ENCODE data around the gene MYT1. TPM values are rescaled to one million over a fixed set of nuclear protein-coding genes. Genes with fewer than 3 reads are reported as not detected.
"Not testable (repeated sequence)": the region's sequence is repeated elsewhere in the genome, so short reads cannot be mapped to it uniquely, and the experiment has no call there.

Gene MYT1
- total RNA-seq, 1 donor from 2014 or later = 3.3 TPM

- Mint-ChIP-seq H3K4me1 (peaks cover 8% of the 10 kb centered on the region), H3K4me3 (no peak overlapping the region), H3K27me3 (peaks cover 5% of the 10 kb centered on the region), H3K36me3 (ENCODE audit: low read depth) (no peaks in the 10 kb centered on the region), H3K27ac (no peak overlapping the region), H3K9me3 (no peaks in the 10 kb centered on the region)
- ATAC-seq (ENCODE audit: low read depth) (no peak), DNase-seq (no peak)
- CTCF ChIA-PET = interaction anchor here (2.8 to 4.4 kb wide), 3 partner anchors 37 to 139 kb away, joined by 19 to 80 read pairs (median 57); partner anchors contain the start of genes LKAAEAR1, OPRL1, PRPF6 and RGS19
- POLR2A ChIA-PET = interaction anchor here (1.5 to 2.5 kb wide), 2 partner anchors 35 to 40 kb away, joined by 5 to 23 read pairs; partner anchors contain the start of genes LKAAEAR1, OPRL1 and RGS19
- intact Hi-C loops (cut with micrococcal nuclease) = no loop called here
- no peak for TF ChIP-seq CTCF (IDR thresholded peaks at IDR 0.05)
Observed at GRCh38 chr20:64119301-64119680, 45.0 kb upstream of the MYT1 start.

- Mint-ChIP-seq H3K9me3 (no peaks in the 10 kb centered on the region), H3K27ac (peak overlapping the region; percentile 78), H3K36me3 (ENCODE audit: low read depth) (no peaks in the 10 kb centered on the region), H3K27me3 (peaks cover 5% of the 10 kb centered on the region), H3K4me3 (peak overlapping the region; percentile 71), H3K4me1 (peaks cover 8% of the 10 kb centered on the region)
- no peak for TF ChIP-seq CTCF (IDR thresholded peaks at IDR 0.05)
- intact Hi-C loops (cut with micrococcal nuclease) = loop anchor here (1.0 to 5.0 kb wide), 7 partner anchors 18 to 623 kb away; partner anchors contain the start of gene EEF1A2
- DNase-seq (no peak), ATAC-seq (ENCODE audit: low read depth) (peak; percentile 5)
- CTCF ChIA-PET = interaction anchor here (0.6 to 4.4 kb wide), 10 partner anchors 8 to 582 kb away, joined by 4 to 80 read pairs (median 6); partner anchors contain the start of genes LKAAEAR1, OPRL1, PRPF6 and PTK6
- POLR2A ChIA-PET = interaction anchor here (0.6 to 2.5 kb wide), 5 partner anchors 17 to 79 kb away, joined by 3 to 23 read pairs (median 6); partner anchors contain the start of genes LKAAEAR1, OPRL1 and RGS19
Observed at GRCh38 chr20:64119681-64120341, 44.4 kb upstream of the MYT1 start.

GRCh38 chr20:64121586-64121985 is 42.7 kb upstream of the MYT1 start:
- no peak for TF ChIP-seq CTCF (IDR thresholded peaks at IDR 0.05)
- DNase-seq (no peak), ATAC-seq (ENCODE audit: low read depth) (no peak)
- CTCF ChIA-PET = interaction anchor here (1.7 to 4.4 kb wide), 7 partner anchors 20 to 584 kb away, joined by 5 to 80 read pairs (median 13); partner anchors contain the start of genes LKAAEAR1, OPRL1, PRPF6 and PTK6
- POLR2A ChIA-PET = interaction anchor here (0.6 kb wide), 1 partner anchor 135 kb away, joined by 3 read pairs; no protein-coding TSS in a partner anchor
- Mint-ChIP-seq H3K36me3 (ENCODE audit: low read depth) (no peaks in the 10 kb centered on the region), H3K9me3 (no peaks in the 10 kb centered on the region), H3K27me3 (peaks cover 5% of the 10 kb centered on the region), H3K4me1 (peaks cover 8% of the 10 kb centered on the region), H3K4me3 (no peak overlapping the region), H3K27ac (no peak overlapping the region)
- intact Hi-C loops (cut with micrococcal nuclease) = loop anchor here (5.0 kb wide), 2 partner anchors 334 to 624 kb away; partner anchors contain the start of gene EEF1A2

GRCh38 chr20:64122927-64123326 is 41.3 kb upstream of the MYT1 start:
- ATAC-seq (ENCODE audit: low read depth); H3K4me3 Mint-ChIP-seq; DNase-seq; H3K4me1 Mint-ChIP-seq; H3K36me3 Mint-ChIP-seq (ENCODE audit: low read depth); H3K9me3 Mint-ChIP-seq; H3K27ac Mint-ChIP-seq; H3K27me3 Mint-ChIP-seq: not testable (repeated sequence)
- intact Hi-C loops (cut with micrococcal nuclease) = loop anchor here (5.0 kb wide), 2 partner anchors 336 to 626 kb away; partner anchors contain the start of gene EEF1A2
- POLR2A ChIA-PET = interaction anchor here (0.6 kb wide), 1 partner anchor 627 kb away, joined by 14 read pairs; no protein-coding TSS in a partner anchor
- CTCF ChIA-PET = interaction anchor here (4.4 kb wide), 1 partner anchor 41 kb away, joined by 80 read pairs; the partner anchor contains the start of genes LKAAEAR1, OPRL1 and RGS19

DNA sequence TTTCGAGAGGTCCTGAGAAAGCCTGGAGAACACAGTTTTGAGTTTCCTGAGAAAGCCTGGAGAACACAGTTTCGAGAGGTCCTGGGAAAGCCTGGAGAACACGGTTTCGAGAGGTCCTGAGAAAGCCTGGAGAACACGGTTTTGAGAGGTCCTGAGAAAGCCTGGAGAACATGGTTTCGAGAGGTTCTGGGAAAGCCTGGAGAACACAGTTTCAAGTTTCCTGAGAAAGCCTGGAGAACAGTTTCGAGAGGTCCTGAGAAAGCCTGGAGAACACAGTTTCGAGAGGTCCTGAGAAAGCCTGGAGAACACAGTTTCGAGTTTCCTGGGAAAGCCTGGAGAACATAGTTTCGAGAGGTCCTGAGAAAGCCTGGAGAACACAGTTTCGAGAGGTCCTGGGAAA is 40.7 kb upstream of the MYT1 start:
- intact Hi-C loops (cut with micrococcal nuclease) = loop anchor here (5.0 kb wide), 2 partner anchors 336 to 626 kb away; partner anchors contain the start of gene EEF1A2
- H3K9me3 Mint-ChIP-seq; H3K4me1 Mint-ChIP-seq; H3K27ac Mint-ChIP-seq; DNase-seq; ATAC-seq (ENCODE audit: low read depth); H3K36me3 Mint-ChIP-seq (ENCODE audit: low read depth); H3K4me3 Mint-ChIP-seq; H3K27me3 Mint-ChIP-seq; POLR2A ChIA-PET; CTCF ChIA-PET: not testable (repeated sequence)
